Hippocampal formation (tissue), 2 donors: Measurements from ENCODE around the gene FZD1.
"Not testable (repeated sequence)": the region's sequence is repeated elsewhere in the genome, so short reads cannot be mapped to it uniquely, and the experiment has no call there.

Experiments used
- DNase-seq, 2 donors: peaks; one replicate each; lab custom pipeline; 2025; lab: John Stamatoyannopoulos, UW

The FZD1 gene

DNA sequence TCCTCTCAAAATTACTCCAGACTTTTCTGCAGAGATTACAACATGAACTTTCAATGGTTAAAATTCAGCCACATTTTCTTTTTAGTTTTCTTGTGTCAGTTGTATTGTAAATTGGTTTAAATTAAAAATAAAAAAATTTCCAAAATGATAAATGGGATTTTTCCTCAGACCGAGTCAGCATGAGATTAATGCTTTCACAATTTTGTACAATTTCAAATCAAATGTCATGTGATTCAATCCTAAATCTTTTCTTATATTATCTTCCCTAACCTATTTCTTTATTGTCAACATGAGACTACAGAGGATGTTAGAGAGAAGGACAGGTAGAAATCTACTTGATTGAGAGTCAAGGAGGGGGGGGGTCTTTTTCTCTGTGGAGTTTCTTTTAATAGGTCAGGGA lies 33.7 kb downstream of the FZD1 start:
- DNase-seq, result no peak

DNA sequence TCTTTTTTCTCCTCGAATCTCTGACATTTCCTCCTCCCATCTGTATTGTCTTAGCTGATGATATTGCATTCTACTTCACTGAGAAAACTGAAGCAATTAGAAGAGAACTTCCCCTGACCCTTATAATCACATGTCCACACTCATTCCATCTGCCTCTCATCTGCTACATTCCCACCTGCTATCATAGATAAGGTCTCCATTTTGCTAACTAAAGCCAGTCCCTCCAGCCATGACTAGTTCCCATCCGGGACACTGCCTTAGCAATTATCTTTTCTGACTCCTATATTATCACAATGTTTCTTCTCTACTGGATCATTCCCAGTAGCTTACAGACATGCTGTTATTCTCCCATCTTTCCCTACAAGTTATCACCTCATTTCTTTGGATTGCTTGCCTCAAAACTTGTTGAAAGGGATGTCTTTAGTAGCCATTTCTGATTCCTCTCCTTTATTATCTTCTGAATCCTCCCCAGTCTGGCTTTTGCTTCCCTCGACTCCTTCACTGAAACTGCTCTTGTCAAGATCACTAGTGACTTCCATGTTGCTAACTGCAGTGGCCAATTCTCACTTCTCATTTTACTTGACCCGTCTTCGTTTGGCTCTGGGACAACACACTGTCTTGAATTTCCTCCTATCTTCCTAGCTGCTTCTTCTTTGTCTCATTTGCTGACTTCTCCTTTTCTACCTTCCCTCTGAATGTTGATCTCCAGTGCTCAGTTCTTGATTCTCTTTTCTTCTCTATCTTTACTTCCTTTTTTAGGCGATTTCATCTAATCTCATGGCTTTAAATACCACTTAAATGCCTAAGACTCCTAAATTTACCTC lies 35.9 kb downstream of the FZD1 start:
- peak in 1 of 2 donors; percentile 40 for DNase-seq

DNA sequence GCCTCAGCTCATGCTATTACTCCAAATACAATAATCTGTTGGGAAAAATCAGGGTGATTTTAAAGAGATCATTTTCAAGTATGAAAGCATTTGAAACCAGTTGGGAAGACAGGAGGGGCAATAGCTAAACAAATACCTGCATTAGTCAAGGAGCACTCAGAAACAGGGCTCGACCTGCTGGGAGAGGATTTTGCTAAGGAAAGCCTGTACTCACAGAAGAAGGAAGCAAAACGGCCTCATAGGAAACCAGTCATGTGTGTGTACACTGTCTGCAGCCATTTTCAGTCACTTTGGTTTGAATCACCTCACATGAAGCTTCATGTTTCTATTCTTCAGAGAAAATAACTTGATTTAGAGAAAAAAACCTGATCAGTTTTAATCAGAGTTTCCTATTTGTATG lies 38.6 kb downstream of the FZD1 start:
- DNase-seq, result no peak

DNA sequence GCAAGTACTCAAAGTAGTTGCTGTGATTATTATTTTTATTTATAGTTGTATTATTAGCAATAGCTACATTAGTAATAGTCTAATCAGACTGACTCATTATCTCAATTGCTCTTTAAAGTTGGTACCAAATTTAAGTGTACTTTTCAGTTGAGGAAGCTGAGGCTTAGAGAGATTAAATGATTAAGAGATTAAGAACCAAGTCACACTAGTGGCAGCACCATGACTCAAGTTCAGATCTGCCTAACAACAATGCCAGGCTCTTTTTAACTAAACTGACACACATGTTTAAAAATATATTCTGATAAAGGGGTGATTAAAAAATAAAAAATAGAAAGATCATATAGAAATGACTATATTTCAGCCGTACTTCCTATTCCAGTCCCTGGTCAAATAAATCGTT lies 42.0 kb downstream of the FZD1 start:
- DNase-seq, result no peak

DNA sequence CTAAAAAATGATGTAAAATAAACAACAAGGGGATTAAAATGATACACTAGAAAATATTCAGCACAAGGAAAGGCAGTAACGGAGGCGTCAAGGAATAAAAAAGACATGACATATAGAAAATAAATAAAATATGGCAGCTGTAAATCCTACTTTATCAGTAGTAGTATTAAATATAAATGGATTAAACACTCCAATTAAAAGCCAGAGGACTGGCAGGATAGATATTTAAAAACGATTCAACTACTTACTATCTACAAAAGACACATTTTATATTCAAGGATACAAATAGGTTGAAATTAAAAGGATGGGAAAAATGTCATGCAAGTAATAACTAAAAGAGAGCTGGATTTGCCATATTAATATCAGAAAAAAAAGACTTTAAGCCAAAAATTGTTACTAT lies 43.2 kb downstream of the FZD1 start:
- no peak for DNase-seq

DNA sequence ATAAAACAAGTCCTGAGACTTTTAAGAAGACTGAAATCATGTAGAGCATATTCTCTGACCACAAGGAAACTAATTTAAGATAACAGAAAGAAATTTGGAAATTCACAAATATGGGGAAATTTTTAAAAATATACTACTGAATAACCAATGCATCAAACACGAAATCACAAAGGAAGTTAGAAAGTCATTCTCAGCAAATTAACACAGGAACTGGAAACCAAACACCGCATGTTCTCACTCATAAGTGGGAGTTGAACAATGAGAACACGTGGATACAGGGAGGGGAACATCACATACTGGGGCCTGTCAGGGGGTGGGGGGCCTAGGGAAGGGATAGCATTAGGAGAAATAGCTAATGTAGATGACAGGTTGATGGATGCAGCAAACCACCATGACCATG lies 44.0 kb downstream of the FZD1 start:
- DNase-seq, result not testable (repeated sequence)

DNA sequence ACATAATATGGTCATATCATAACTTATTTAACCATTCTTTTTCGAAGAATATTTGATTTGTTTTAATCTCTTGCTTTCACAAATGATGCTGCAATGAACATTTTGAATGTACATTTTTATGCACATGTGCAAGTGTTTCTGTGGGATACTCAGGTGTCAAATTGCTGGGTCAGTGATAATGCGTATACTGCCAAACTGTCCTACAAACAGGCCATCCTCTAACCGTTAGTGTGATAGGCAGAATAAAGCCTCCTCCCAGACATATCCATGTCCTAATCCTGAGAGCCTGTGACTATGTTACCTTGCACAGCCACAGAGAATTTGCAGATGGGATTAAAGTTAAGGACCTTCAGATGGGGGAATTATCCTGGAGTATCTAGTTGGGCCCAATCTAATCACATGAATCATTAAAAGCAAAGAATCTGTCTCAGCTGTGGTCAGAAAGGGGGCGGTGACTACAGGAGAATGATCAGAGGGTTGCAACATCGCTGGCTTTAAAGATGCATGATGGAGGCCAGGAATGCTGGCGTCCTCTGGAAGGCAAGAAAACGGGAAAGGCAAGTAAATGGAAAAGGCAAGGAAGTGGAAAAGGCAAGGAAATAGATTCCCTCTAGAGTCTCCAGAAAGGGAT lies 46.7 kb downstream of the FZD1 start:
- no peak for DNase-seq

DNA sequence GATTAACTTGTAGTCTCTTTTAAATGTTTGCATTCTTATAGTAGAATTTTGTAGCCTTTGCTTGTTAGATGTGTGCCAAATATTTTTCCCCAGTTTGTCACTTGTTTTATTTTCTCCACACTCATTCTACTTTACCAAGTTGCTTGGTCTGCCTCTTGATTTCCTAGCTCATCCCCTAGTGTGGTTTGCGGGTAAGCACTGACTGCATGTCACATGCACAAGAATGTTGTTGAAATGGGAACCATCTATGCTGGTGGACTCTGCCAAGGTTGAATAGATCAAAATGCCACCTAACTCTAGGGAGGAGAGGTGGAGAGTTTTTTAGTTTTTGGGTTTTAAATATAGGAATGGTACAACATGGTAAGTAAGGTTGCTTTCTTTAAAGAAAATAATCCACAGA lies 47.6 kb downstream of the FZD1 start:
- no peak for DNase-seq

DNA sequence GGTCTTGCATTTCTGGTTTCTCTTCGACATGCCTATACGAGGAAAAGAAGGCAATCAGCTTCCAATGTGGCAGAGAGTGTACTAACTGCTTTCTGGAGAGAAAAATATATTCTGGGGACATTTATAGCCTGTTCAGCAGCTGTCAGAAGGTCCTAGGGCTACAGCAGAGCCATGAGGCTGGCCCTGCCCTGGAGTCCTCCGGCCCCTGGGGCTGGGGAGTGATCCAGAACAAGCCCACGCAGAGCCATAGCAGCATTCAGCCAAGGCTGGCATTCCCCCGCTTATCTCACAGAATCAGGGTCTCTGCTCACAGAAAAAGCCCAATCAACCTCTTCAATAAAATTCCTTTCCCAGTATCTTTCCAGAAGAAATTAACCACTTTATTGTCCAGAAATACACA lies 48.9 kb downstream of the FZD1 start:
- DNase-seq, result no peak

DNA sequence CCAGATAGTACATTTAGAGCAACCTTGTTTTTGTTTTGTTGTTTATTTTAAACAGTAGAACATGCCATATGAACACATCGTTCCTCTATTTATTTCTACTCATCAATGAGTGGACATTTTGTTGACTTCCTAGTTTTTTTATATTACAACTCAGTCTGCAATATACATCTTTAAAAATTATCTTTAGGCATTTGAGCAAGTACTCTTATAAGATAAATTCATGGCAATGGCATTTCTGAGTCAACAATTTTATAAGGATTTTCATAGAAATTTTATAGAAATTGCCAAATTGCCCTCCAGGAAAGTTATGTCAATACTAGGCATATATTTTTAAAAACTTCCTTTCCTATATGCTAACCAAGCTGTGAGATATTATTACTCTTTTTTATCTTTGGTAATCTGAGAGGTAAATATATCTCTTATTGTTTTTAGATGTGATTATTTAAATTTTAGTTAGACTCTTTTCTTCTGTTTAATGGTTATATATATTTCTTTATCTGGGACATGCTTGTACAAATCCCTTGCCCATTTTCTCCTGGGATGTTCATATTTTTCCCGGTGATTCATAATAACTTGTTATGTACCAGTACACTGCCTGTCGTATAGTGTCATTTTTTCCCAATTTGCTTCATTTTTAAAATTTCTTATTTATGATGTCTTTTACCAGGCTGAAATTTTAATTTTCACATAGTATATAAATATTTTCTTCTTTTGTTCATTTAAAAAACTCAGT lies 50.5 kb downstream of the FZD1 start:
- DNase-seq, result no peak

DNA sequence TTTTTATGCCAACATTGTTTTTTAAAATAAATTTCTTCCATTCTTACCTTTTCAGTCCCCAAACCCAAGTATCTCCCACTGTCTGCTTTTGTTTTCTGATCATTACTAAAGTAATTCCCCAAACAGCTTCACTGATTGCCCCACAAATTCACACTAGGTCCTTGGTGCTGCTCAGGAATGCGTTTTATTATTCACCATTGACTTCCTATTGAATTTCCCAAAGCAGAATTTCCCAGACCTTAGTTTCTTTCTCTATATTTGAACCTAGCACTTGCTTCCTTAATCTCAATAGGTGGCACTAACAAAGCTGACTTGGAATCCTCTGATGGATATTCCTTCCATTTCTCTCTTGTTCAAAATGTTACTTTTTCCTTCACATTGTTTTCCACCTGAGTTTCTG lies 52.2 kb downstream of the FZD1 start:
- DNase-seq, result no peak

DNA sequence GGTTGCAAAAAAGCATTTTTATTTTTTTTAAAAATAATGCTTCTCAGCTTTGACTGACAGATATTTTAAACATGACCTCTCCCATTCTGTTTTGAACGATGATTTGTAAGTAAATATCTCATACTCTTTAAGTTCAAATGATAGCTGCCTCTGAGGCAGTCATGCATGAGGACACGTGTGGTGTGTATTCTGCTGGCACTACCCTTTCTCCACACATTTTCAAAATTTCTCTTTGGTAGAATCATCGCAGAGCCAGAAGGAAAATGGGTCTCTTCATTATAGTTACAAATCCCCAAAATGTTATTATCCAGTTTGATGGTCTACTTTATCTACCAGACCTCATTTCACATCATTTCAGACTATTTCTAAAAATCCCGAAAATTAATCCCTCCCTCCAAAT lies 55.1 kb downstream of the FZD1 start:
- DNase-seq, result no peak

DNA sequence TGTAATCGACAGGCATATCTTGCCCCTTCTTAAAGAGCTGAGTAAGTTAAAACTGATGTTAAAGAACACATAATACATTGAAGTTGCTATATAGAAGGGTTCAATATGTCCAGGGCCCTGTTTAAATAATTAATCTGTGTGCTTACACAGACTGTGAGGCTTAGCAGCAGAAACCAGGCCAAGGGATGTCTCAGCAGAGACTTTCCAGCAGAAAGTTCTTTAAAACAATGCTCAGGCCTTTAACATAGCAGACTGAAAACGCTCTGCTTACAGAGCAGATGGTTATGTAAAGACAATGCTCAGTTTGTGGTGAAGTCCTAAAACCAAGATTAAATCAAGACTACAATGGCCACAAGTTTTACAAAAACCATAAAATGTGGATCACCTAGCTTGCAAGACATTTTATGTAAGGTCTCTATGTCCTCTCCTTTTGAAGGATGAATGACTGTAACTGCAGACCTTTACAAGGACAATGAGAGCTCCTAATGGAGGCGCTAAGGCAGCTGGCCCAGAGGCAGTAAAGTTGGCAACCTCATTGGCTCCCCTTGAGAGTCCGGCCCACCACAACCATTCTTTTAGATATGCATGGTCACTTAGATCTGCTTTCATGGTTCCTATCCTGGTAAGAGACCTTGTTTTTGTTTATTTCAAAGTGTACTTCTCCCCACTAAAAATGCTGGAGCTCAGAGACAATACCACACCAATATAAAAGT lies 56.3 kb downstream of the FZD1 start:
- no peak for DNase-seq
